H9 (cell line): ENCODE data around the gene CCDC51. TPM values are rescaled to one million over a fixed set of nuclear protein-coding genes. Genes with fewer than 3 reads are reported as not detected.
A peak's percentile ranks its signal among the peaks of the same experiment; 100 is the strongest.

Experiments
- DNase-seq: peaks from one replicate; pipeline ENCODE4 v3.0.0-alpha.2; 2017
- H2AFZ ChIP-seq: one replicate; pipeline ENCODE4 v1.6.1; 2013; ENCODE audit warnings: mild to moderate bottlenecking, low read length, control low read depth, moderate library complexity
- H2AK5ac ChIP-seq: 2 replicates; pipeline ENCODE4 v1.6.1; 2013; ENCODE audit warnings: low read length, control low read depth, mixed read lengths; ENCODE audit not compliant: insufficient read length
- H2BK120ac ChIP-seq: one replicate; pipeline ENCODE4 v1.6.1; 2013; ENCODE audit warnings: low read depth, mild to moderate bottlenecking, low read length, control low read depth, inconsistent platforms; ENCODE audit not compliant: poor library complexity, severe bottlenecking
- H2BK12ac ChIP-seq: 2 replicates; pipeline ENCODE4 v1.6.1; 2013; ENCODE audit warnings: low read length, control low read depth, mixed read lengths, low read depth; ENCODE audit not compliant: insufficient read length
- H2BK15ac ChIP-seq: 2 replicates; pipeline ENCODE4 v1.6.1; 2013; ENCODE audit warnings: low read depth, low read length, control low read depth
- H2BK20ac ChIP-seq: one replicate; pipeline ENCODE4 v1.6.1; 2013; ENCODE audit warnings: low read depth, mild to moderate bottlenecking, low read length, control low read depth, inconsistent platforms; ENCODE audit not compliant: poor library complexity, severe bottlenecking
- H2BK5ac ChIP-seq: 2 replicates; pipeline ENCODE4 v1.6.1; 2013; ENCODE audit warnings: low read length, control low read depth, mixed read lengths; ENCODE audit not compliant: insufficient read length
- H3K14ac ChIP-seq: 2 replicates; pipeline ENCODE4 v1.6.1; 2013; ENCODE audit warnings: low read length, control low read depth; ENCODE audit not compliant: insufficient read depth
- H3K18ac ChIP-seq: 2 replicates; pipeline ENCODE4 v1.6.1; 2013; ENCODE audit warnings: low read depth, mild to moderate bottlenecking, mixed read lengths, low read length, control low read depth; ENCODE audit not compliant: insufficient read length
- H3K23ac ChIP-seq: 2 replicates; pipeline ENCODE4 v1.6.1; 2013; ENCODE audit warnings: low read length, control low read depth, mixed read lengths, low read depth; ENCODE audit not compliant: insufficient read length
- H3K23me2 ChIP-seq: 2 replicates; pipeline ENCODE4 v1.6.1; 2013; ENCODE audit warnings: low read depth, mild to moderate bottlenecking, mixed read lengths, low read length, control low read depth; ENCODE audit not compliant: insufficient read length, poor library complexity, severe bottlenecking
- H3K27ac ChIP-seq: 2 replicates; pipeline ENCODE4 v1.5.1; 2013; ENCODE audit warnings: low read length, control low read depth, mixed read lengths, low read depth; ENCODE audit not compliant: insufficient read length
- H3K27me3 ChIP-seq: 2 replicates; pipeline ENCODE4 v1.6.1; 2013; ENCODE audit warnings: low read length, control low read depth, inconsistent platforms; ENCODE audit not compliant: insufficient read depth
- H3K4ac ChIP-seq: 2 replicates; pipeline ENCODE4 v1.6.1; 2013; ENCODE audit warnings: low read depth, mild to moderate bottlenecking, control low read depth, inconsistent platforms, low read length, moderate library complexity
- H3K4me1 ChIP-seq: 2 replicates; pipeline ENCODE4 v1.6.1; 2013; ENCODE audit warnings: low read length, control low read depth, inconsistent platforms; ENCODE audit not compliant: insufficient read depth
- H3K4me2 ChIP-seq: 2 replicates; pipeline ENCODE4 v1.6.1; 2013; ENCODE audit warnings: low read length, control low read depth, mixed read lengths; ENCODE audit not compliant: insufficient read length, insufficient read depth
- H3K56ac ChIP-seq: 2 replicates; pipeline ENCODE4 v1.6.1; 2013; ENCODE audit warnings: low read depth, mild to moderate bottlenecking, mixed read lengths, low read length, control low read depth; ENCODE audit not compliant: insufficient read length
- H3K79me1 ChIP-seq: 2 replicates; pipeline ENCODE4 v1.6.1; 2013; ENCODE audit warnings: low read depth, mild to moderate bottlenecking, moderate library complexity, low read length, control low read depth, inconsistent platforms; ENCODE audit not compliant: insufficient read depth, poor library complexity, severe bottlenecking
- H3K79me2 ChIP-seq: 2 replicates; pipeline ENCODE4 v1.6.1; 2013; ENCODE audit warnings: low read length, control low read depth, inconsistent platforms; ENCODE audit not compliant: insufficient read depth
- H3K9ac ChIP-seq: 2 replicates; pipeline ENCODE4 v1.6.1; 2013; ENCODE audit warnings: low read length, control low read depth, mixed read lengths; ENCODE audit not compliant: insufficient read length; ENCODE audit errors: extremely low read depth
- H3K9me3 ChIP-seq: one replicate; pipeline ENCODE4 v1.6.1; 2013; ENCODE audit warnings: low read depth, low read length, inconsistent platforms; ENCODE audit not compliant: control insufficient read depth
- H3T11ph ChIP-seq: one replicate; pipeline ENCODE4 v1.6.1; 2013; ENCODE audit warnings: mild to moderate bottlenecking, low read length, control low read depth, inconsistent platforms
- H4K20me1 ChIP-seq: one replicate; pipeline ENCODE4 v1.6.1; 2013; ENCODE audit not compliant: control insufficient read depth, insufficient read length, insufficient read depth
- H4K5ac ChIP-seq: 2 replicates; pipeline ENCODE4 v1.6.1; 2013; ENCODE audit warnings: low read depth, mild to moderate bottlenecking, mixed read lengths, low read length, control low read depth; ENCODE audit not compliant: insufficient read length
- H4K8ac ChIP-seq: replicated peaks from 2 replicates; pipeline ENCODE4 v1.6.1; 2013; ENCODE audit warnings: low read length, control low read depth, mixed read lengths, low read depth; ENCODE audit not compliant: insufficient read length
- H4K91ac ChIP-seq: 2 replicates; pipeline ENCODE4 v1.6.1; 2013; ENCODE audit warnings: low read depth, mild to moderate bottlenecking, moderate library complexity, mixed read lengths, low read length, control low read depth; ENCODE audit not compliant: insufficient read length
- H3K27ac Mint-ChIP-seq, 3 experiments: 2 replicates in 2 of 3; 3 replicates in 1 of 3; pipeline ENCODE4 v1.8.0; 2020 to 2021; ENCODE audit warnings: mixed read lengths in 3 of 3, mild to moderate bottlenecking in 1 of 3, moderate library complexity in 1 of 3
- H3K27me3 Mint-ChIP-seq: 2 replicates; pipeline ENCODE4 v1.8.0; 2021; ENCODE audit warnings: low read depth, mild to moderate bottlenecking, moderate library complexity, mixed read lengths
- H3K36me3 Mint-ChIP-seq, 3 experiments: 2 replicates in 2 of 3; 3 replicates in 1 of 3; pipeline ENCODE4 v1.8.0; 2020 to 2021; ENCODE audit warnings: low read depth in 3 of 3, mixed read lengths in 3 of 3; ENCODE audit not compliant: insufficient read depth in 1 of 3
- H3K4me1 Mint-ChIP-seq, 2 experiments: 2 replicates each; pipeline ENCODE4 v1.8.0; 2020; ENCODE audit warnings: mixed read lengths in 2 of 2
- H3K4me3 Mint-ChIP-seq, 2 experiments: 2 replicates in 1 of 2; 3 replicates in 1 of 2; pipeline ENCODE4 v1.8.0; 2020 to 2021; ENCODE audit warnings: mild to moderate bottlenecking in 2 of 2, mixed read lengths in 2 of 2, moderate library complexity in 1 of 2
- H3K9me3 Mint-ChIP-seq, 2 experiments: 2 replicates in 1 of 2; 3 replicates in 1 of 2; pipeline ENCODE4 v1.8.0; 2020; ENCODE audit warnings: mild to moderate bottlenecking in 2 of 2, mixed read lengths in 2 of 2, moderate library complexity in 1 of 2
- WGBS: extraction: QIAGEN DNeasy Blood & Tissue Kit; methylation state at CpG from one replicate; pipeline ENCODE4 v1.1.7; 2013; ENCODE audit warnings: missing lambda C conversion rate, low lambda C conversion rate, mixed read lengths; ENCODE audit not compliant: insufficient read length; ENCODE audit errors: extremely low coverage; 5-methylcytosine and 5-hydroxymethylcytosine counted together
- total RNA-seq: library from RNA; stranded (reverse); gene quantifications from 2 replicates; pipeline ENCODE4 v1.2.1, GENCODE V29; 2021
- TF ChIP-seq, protein P1 (sequence below): fragments of 200-600 bp; sonication (generic); conservative IDR thresholded peaks from 3 replicates; pipeline ENCODE4 v1.8.0; 2021; ENCODE audit warnings: antibody characterized with exemption, mild to moderate bottlenecking

The CCDC51 gene
- total RNA-seq, 1 experiment from 2014 or later = 20.0 TPM

DNA sequence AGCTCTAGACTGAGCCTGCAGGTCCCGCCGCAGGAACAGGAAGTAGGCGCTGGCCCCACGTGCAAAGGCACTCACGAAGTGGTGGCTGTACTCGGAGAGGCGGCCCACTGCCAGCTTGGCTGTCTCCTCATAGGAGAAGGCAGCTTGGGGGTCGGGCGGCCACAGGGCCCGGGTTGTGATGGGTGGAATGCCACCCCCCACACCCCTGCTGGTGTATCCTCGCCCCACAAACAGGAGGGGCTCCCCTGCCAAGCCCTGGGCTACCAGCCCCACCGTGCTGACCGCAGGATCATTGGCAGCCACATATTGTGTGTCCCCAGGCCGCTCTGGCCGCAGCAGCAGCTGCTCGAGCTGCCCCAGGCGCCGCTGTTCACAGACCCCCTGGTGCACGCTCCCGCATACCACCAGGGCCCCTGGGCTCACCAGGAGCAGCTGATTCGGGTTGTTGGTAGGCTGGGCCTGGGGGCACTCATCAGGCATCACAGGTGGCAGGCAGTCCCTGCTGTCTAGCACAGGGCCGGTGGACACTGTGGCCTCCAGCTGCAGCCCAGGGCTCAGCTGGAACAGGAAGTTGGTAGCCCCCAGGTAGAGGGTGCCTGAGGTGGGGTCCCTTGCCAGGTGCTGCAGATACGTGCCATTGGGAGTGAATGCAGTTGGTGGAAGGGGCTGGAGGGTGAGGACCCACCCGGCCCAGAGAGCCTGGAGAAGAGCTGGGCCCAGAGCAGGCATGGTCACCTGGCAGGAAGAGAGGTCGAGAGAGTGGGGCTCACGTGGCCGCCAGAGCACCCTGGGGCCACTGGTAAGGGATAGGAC, 15.8 kb downstream of the CCDC51 start:
- H3K4ac ChIP-seq = no peak overlapping the region
- H3K79me2 ChIP-seq = peaks cover 35% of the 10 kb centered on the region; the same call in 1 of the 2 replicates
- no peak overlapping the region; the same call in 1 of the 2 replicates for H3K14ac ChIP-seq
- H4K20me1 ChIP-seq = no peaks in the 10 kb centered on the region
- peaks cover 9% of the 10 kb centered on the region; the same call in 1 of the 2 replicates for H3K4me1 ChIP-seq
- H4K8ac ChIP-seq = no peak overlapping the region
- no peak overlapping the region for H2AK5ac ChIP-seq
- H3K56ac ChIP-seq = no peak overlapping the region
- H3K27ac Mint-ChIP-seq = peak overlapping the region; percentile 53 to 94 (median 84); a peak in 5 of 7 replicates
- H3K79me1 ChIP-seq = no peaks in the 10 kb centered on the region
- H3K27me3 ChIP-seq = no peaks in the 10 kb centered on the region
- H3K36me3 Mint-ChIP-seq = peaks cover 15 to 43% (median 43%) of the 10 kb centered on the region in 3 experiments; a peak in 6 of 7 replicates
- H2BK12ac ChIP-seq = no peak overlapping the region
- no peak overlapping the region for H3K4me2 ChIP-seq
- no peak overlapping the region for H3K18ac ChIP-seq
- H2BK120ac ChIP-seq = no peak overlapping the region
- no peak overlapping the region for H3K9ac ChIP-seq
- no peak overlapping the region for H3T11ph ChIP-seq
- H3K9me3 ChIP-seq = no peaks in the 10 kb centered on the region
- no peaks in the 10 kb centered on the region for H3K27me3 Mint-ChIP-seq
- peaks cover 31 to 35% of the 10 kb centered on the region in 2 experiments for H3K4me1 Mint-ChIP-seq
- H2BK20ac ChIP-seq = no peak overlapping the region
- no peak overlapping the region for H3K4me3 Mint-ChIP-seq
- H4K5ac ChIP-seq = no peak overlapping the region
- H2BK5ac ChIP-seq = no peak overlapping the region
- H3K9me3 Mint-ChIP-seq = no peaks in the 10 kb centered on the region
- TF ChIP-seq, protein P1, sequence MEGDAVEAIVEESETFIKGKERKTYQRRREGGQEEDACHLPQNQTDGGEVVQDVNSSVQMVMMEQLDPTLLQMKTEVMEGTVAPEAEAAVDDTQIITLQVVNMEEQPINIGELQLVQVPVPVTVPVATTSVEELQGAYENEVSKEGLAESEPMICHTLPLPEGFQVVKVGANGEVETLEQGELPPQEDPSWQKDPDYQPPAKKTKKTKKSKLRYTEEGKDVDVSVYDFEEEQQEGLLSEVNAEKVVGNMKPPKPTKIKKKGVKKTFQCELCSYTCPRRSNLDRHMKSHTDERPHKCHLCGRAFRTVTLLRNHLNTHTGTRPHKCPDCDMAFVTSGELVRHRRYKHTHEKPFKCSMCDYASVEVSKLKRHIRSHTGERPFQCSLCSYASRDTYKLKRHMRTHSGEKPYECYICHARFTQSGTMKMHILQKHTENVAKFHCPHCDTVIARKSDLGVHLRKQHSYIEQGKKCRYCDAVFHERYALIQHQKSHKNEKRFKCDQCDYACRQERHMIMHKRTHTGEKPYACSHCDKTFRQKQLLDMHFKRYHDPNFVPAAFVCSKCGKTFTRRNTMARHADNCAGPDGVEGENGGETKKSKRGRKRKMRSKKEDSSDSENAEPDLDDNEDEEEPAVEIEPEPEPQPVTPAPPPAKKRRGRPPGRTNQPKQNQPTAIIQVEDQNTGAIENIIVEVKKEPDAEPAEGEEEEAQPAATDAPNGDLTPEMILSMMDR = no peak
- H2BK15ac ChIP-seq = no peak overlapping the region
- DNase-seq = no peak
- no peak overlapping the region for H3K27ac ChIP-seq
- H3K23ac ChIP-seq = no peak overlapping the region
- H4K91ac ChIP-seq = no peak overlapping the region
- H2AFZ ChIP-seq = no peak overlapping the region
- peaks cover 9% of the 10 kb centered on the region for H3K23me2 ChIP-seq
- no CpG with 5 or more reads among the region's 27 CpGs for WGBS
